IMR-90 (cell line): Measurements from ENCODE around the gene MAS1.

Source experiments
- BHLHE40 ChIP-seq: fragments of 150-350 bp; IDR thresholded peaks from 2 replicates; pipeline ENCODE4 v1.6.1; 2016; ENCODE audit warnings: mild to moderate bottlenecking, low read depth, low read length
- CEBPB ChIP-seq: IDR thresholded peaks from 2 replicates; pipeline ENCODE4 v1.6.1; 2012; ENCODE audit warnings: low read depth, low read length, improper control_type of control experiment
- CHD1 ChIP-seq: IDR thresholded peaks from 2 replicates; pipeline ENCODE4 v1.6.1; 2012; ENCODE audit warnings: low read depth, low read length, improper control_type of control experiment
- CTCF ChIP-seq: conservative IDR thresholded peaks from 2 replicates; pipeline ENCODE4 v1.5.1; 2012; ENCODE audit warnings: mild to moderate bottlenecking, low read depth, low read length, improper control_type of control experiment
- ELK1 ChIP-seq: fragments of 150-350 bp; IDR thresholded peaks from 2 replicates; pipeline ENCODE4 v1.6.1; 2016; ENCODE audit warnings: low read depth, mild to moderate bottlenecking, low read length, moderate library complexity, borderline replicate concordance
- FOS ChIP-seq: fragments of 150-350 bp; IDR thresholded peaks from 2 replicates; pipeline ENCODE4 v1.6.1; 2016; ENCODE audit warnings: low read depth, low read length
- MAZ ChIP-seq: IDR thresholded peaks from 2 replicates; pipeline ENCODE4 v1.6.1; 2012; ENCODE audit warnings: low read depth, mild to moderate bottlenecking, low read length, improper control_type of control experiment, moderate library complexity, borderline replicate concordance
- MXI1 ChIP-seq: IDR thresholded peaks from 2 replicates; pipeline ENCODE4 v1.6.1; 2012; ENCODE audit warnings: low read depth, mild to moderate bottlenecking, low read length, moderate library complexity, borderline replicate concordance
- NFE2L2 ChIP-seq: fragments of 150-350 bp; IDR thresholded peaks from 2 replicates; pipeline ENCODE4 v1.6.1; 2016; ENCODE audit warnings: low read depth, mild to moderate bottlenecking, low read length
- POLR2A ChIP-seq: IDR thresholded peaks from 2 replicates; pipeline ENCODE4 v1.6.1; 2012; ENCODE audit warnings: mild to moderate bottlenecking, low read depth, low read length
- RAD21 ChIP-seq: IDR thresholded peaks from 2 replicates; pipeline ENCODE4 v1.6.1; 2012; ENCODE audit warnings: low read length, improper control_type of control experiment
- RCOR1 ChIP-seq: IDR thresholded peaks from 2 replicates; pipeline ENCODE4 v1.6.1; 2012; ENCODE audit warnings: mild to moderate bottlenecking, low read length, improper control_type of control experiment; ENCODE audit not compliant: insufficient replicate concordance
- USF2 ChIP-seq: fragments of 150-350 bp; IDR thresholded peaks from 2 replicates; pipeline ENCODE4 v1.6.1; 2017; ENCODE audit warnings: mild to moderate bottlenecking, antibody characterized with exemption, low read length, low read depth

- no peak for TF ChIP-seq CTCF
- TF ChIP-seq USF2: no peak
- no peak for TF ChIP-seq POLR2A
- no peak for TF ChIP-seq CEBPB
- TF ChIP-seq ELK1: no peak
- TF ChIP-seq RAD21: no peak
- no peak for TF ChIP-seq FOS
- no peak for TF ChIP-seq NFE2L2
- no peak for TF ChIP-seq BHLHE40
- TF ChIP-seq MAZ: no peak
- no peak for TF ChIP-seq CHD1
- TF ChIP-seq RCOR1: no peak
- no peak for TF ChIP-seq MXI1
Observed at GRCh38 chr6:159876242-159876641, 14.5 kb upstream of the MAS1 start.
